GM19395 (cell line): Measurements from ENCODE around the gene TMEM38B.
"Not testable (repeated sequence)": the region's sequence is repeated elsewhere in the genome, so short reads cannot be mapped to it uniquely, and the experiment has no call there.

Experiments
- ATAC-seq: cut with Tn5 transposase; IDR thresholded peaks from one replicate; pipeline ENCODE4 v1.9.1; 2021; ENCODE audit warnings: mild to moderate bottlenecking, moderate library complexity; ENCODE audit not compliant: unreplicated experiment

Gene TMEM38B

DNA sequence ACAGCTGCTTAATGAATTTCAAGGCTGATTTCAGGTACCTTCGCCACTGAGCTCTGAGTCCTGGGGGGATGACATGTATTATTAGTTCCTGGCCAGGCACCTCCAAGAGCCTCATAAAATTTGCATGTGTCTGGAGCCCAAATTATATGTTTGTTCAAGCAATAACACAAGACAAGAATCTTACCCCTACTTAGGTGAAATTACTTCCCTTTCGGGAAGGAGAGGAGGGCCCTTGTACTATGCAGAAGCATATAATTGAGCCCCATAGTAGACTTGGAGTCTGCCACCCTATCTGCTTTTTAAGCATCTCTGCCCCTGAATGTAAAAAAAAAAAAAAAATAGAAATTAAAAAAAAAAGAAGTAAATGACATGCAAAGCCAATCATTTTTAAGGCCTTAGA, 13.0 kb upstream of the TMEM38B start:
- no peak for ATAC-seq

DNA sequence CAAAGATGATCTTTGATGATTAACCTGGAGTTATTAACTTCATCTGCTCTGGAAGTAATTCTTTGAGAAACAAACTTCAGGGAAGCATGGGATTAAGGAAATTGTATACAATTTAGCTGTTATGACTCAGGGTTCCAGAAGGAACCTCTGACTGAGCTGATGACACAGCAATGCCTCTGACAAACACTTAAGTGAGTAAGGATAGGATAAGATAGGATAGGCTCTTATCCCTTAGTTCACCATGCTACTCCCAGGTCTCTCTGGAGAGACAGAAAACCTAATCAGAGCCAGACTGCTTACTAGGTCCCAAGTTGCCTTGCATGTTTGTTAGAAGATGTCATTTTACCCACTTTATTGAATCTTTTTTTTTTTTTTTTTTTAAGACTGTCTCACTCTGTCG, 12.6 kb upstream of the TMEM38B start:
- no peak for ATAC-seq

DNA sequence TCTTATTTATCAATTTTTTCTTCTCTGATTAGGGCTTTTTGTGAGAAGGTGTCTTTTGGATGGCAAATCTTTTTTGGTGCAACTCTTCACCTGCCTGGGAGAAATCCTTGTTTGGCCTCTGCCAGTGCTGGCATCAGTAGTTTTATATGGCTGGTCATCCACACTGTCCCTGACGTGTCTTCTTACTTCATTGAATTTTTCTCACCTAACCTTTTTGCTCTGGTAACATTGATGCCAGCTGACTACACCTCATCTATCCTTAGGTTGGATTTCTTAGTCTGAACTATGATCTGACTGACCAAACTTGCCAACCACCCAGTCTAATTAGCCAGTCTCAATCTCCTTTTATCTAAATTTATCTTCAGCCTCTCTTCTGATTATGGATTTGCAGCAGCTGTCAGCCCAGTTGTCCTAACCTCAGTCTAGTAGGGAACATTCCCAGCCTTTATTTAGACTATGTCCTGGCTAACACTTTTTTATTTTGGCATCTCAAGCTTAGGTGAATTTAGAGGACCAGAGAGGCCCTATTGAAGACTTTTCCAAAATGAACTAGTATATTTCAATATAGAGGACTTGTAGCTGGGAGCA, 10.6 kb upstream of the TMEM38B start:
- ATAC-seq, result no peak

GRCh38 chr9:105686936-105687335, 7.4 kb upstream of the TMEM38B start:
- ATAC-seq, result no peak

GRCh38 chr9:105690742-105691141, 3.6 kb upstream of the TMEM38B start:
- no peak for ATAC-seq

DNA sequence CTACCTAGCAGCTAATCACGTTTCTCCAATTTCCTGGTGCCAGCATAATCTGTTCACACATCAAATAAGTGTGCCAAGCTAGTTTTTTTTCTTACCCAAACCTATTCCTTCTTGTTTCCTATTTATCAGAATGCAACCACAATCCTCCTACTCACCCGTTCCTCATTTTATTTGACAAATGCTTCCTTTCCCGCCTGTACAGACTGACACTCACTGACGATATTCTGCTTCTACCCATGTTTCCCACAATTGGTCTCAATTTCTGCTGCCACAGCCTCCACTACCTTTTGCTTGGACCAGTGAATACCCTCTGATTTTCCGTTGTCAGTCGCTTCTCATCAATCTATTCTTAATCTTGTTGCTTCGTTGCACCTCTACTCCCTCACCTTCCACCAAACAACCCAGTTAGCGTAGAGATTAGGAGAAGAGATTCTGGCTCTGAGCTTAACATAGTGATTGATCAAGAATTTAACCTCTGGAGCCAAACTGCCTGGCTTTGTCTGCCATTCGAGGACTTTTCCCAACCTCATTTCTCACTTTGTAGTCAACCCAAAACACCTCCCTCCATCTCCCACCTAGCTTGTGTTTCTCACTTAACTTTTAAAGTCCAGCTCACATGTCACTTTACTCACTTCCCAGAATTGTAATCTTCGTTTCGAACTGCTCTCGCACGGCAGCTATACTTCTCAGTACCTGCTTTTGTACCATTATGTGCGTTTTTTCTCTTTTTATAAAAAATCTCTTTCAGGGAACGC, 729 bp upstream of the TMEM38B start:
- peak; percentile 43 for ATAC-seq

GRCh38 chr9:105694848-105695581, 674 bp downstream of the TMEM38B start:
- peak; percentile 73 for ATAC-seq

DNA sequence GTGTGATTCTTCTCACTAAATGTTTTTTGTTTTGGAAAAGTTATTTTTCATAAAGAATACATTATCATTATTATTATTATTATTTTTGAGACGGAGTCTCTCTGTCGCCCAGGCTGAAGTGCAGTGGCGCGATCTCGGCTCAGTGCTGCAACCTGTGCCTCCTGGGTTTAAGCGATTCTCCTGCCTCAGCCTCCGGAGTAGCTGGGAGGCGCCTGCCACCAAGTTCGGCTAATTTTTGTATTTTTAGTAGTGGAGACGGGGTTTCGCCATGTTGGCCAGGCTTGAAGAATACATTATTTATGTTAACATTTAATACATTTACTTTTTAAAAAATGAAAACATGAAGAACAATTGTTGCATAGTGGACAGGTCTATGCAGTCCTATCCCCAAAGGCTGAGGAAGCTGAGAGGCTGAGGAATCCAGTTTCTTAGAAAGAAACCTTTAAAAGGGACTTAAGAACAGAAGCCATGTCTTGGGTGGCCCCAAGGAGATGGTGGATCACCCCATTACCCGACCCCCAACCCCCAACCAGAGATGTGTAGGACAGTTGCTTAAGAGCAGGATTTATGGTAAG, 2.0 kb downstream of the TMEM38B start:
- ATAC-seq, result no peak

DNA sequence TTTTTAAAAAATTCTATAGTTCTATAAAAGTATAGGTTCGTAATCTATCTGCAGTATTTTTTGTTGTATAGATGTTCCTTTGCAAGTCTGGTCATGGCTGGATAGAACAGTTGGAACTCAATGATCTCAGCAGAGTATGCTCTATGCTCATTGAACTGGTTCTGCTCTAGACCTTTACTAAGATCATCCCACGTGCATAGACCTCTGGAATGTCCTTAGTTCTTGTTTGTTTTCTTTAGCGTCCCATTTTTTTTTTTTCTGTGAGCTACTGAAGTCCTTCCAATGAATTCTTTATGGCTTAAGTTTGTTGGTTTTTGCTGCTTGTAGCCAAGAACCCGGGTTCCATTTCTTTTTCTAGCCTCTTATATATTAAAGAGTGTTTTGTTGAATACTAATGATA, 3.5 kb downstream of the TMEM38B start:
- no peak for ATAC-seq

- ATAC-seq, result no peak
Measured at GRCh38 chr9:105698348-105698870, 4.1 kb downstream of the TMEM38B start.

GRCh38 chr9:105700668-105701067, 6.3 kb downstream of the TMEM38B start:
- no peak for ATAC-seq

DNA sequence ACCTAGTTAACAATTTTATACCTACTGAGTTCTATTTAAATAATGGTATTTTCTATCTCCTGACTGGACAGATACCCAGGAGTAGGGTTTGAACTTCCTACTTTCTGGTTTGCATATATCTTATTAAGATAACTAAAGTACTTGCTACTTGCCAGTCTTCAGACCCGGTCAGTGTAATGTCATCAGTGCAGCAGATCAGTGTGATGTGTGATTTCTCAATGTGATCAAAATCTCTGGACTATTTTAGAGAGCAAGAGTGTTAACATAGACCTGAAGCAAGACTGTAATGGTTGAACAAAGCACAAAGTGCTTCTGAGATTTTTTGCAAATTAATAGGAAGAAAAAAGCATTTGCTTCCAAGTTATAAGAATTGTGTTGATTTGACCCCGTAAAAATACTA, 6.8 kb downstream of the TMEM38B start:
- ATAC-seq, result no peak

DNA sequence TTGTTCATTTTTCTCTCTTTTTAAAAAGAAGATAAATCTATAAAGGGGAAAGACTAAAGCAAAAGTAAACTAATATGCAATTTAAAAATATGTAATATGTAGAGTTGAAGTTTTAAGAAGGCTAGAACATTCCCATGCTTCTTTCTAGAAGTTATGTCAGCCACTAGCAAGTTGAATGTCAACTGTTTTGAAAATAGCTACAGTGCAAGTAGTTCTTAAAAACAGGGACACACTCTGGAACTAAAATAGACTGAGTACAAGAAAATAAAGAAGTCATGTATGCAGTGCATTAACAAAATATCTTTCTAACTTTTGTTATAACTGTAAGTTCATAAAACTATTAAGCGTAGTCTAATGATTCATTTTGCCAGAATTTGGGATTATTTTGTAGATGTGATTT, 7.9 kb downstream of the TMEM38B start:
- no peak for ATAC-seq

DNA sequence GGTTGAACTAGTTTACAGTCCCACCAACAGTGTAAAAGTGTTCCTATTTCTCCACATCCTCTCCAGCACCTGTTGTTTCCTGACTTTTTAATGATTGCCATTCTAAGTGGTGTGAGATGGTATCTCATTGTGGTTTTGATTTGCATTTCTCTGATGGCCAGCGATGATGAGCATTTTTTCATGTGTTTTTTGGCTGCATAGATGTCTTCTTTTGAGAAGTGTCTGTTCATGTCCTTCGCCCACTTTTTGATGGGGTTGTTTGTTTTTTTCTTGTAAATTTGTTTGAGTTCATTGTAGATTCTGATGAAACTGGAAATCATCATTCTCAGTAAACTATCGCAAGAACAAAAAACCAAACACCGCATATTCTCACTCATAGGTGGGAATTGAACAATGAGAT, 9.3 kb downstream of the TMEM38B start:
- ATAC-seq, result not testable (repeated sequence)

DNA sequence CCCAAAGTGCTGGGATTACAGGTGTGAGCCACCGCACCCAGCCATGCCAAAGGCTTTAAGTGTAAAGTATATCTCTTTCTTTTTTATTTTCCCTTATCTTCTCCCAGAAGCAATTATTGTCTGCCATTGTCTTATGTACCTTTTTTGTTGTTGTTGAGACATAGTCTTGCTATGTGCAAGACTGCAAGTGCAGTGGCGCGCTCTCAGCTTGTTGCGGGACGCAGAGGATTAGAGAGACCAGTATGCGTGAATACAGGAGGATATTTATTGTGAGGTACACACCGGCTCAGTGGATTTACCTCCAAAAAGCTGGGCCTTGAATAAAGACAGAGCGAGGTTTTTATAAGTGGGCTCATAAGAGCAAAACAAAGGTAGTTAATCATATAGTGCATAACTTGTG, 11.8 kb downstream of the TMEM38B start:
- no peak for ATAC-seq

DNA sequence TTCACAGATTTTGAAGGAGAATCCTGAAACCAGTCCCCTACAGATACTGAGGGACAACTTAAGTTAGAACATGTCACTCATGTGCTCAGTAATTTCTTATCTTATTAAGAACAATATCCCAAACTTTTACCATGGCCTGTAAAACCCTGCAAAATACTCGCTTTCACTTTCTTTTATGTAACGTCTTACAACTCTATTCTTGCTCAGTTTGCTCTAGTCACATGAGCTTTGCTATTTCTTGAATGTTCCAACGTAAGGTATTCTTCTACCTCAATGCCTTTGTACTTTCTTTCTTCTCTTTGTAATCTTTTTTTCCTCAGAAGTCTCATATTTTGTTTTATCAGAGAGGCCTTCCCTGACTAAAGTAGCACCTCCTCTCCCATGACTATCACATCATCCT, 14.1 kb downstream of the TMEM38B start:
- ATAC-seq, result peak; percentile 74

DNA sequence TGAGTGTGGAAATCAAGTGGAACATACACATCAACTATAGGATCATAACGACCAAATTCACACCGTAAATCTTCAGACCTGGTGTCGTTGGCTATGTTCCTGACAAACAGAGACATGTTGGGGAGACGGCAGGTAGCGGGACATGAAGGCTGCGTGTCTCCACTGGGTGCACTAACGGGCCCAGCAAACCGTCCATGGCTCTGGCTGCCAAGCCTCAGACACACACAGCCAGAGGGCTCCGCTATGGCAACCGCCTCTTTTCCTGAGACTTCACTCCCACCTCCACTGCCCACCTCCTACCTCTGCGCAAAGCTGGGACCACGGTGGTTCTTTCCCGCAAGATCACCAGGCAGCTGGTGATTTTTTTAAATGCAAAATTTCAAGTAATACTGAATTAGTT, 16.3 kb downstream of the TMEM38B start:
- no peak for ATAC-seq

GRCh38 chr9:105711867-105712266, 17.5 kb downstream of the TMEM38B start:
- no peak for ATAC-seq

DNA sequence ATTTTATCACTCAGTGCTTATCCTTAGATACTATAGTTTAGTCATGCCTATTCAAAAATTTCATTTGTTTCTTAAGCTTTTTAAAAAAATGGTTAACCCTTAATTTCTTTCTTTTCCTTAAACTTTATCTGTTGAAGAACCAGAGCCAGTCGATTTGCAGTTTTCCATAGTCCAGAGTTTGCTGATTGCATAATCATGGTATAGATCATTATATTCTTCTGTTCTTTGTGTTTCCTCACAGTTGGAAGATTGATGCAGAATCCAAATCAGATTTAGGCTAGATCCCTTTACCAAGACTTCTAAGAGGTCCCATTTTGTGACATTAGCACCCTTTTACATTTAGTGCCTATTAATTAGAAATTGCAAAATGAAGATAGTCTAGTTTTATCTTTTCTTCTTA, 18.0 kb downstream of the TMEM38B start:
- no peak for ATAC-seq

DNA sequence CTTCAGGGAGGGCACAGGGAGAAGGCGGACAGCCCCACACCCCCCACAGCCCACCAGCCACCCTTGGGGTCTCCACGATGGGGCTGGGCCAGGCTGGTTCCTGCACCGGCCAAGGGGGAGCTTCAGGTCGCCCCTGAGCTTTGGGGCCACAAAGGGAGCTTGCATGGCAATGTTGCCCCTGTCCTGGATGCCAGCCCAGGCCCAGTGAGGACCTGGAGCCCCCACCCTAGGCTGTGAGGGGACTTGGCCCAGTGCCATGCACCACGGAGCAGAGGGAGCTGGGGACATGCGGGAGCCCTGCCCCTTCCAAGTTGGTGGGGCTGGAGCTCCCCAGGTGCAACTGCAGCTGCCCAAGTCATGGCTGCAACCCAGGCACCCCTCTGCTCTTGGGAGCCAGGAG, 18.4 kb downstream of the TMEM38B start:
- no peak for ATAC-seq

DNA sequence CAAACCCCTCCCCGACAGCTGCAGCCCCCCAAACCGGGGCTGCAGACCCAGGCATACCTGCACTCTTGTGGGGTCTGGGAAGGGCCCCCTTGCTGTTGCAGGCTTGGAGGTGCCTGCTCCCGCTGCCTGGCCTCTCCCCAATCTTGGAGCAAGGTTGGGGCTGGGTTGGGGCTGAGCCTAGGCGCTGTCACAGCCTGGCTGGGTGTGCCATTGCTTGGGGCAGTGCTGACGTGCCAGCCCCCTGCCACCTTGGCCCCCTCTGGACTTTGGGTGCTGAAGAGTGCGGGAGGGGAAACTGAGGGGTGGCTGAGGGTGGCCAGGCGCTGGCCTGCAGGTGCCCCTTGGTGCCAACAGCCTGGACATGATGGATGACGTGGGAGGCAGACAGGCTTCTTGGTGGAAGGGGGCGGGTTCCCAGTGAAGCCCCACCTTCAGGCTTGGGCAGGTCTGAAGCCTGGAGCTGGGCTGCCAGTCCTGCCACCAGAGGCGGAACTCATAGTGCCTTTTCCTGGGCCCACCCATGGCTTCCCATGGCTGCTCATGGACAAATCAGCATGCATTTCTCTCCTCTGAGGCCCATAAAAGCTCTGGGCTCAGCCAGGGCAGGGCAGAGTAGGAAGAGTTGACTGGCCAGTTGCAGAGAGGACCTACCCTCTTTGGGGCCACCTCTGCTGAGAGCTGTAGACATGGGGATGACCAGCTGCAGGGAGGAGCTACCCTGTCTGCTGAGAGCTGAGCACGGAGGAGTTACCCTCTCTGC, 19.1 kb downstream of the TMEM38B start:
- ATAC-seq, result no peak
